Erythroblast (primary cell): ENCODE data around the gene CELF2.
A peak's percentile ranks its signal among the peaks of the same experiment; 100 is the strongest.

Source experiments
- GATA1 ChIP-seq: IDR thresholded peaks from 2 replicates; pipeline ENCODE4 v1.6.1; 2011; ENCODE audit warnings: low read depth, mild to moderate bottlenecking, control low read depth, low read length, moderate library complexity
- POLR2A ChIP-seq: IDR thresholded peaks from 2 replicates; pipeline ENCODE4 v1.6.1; 2011; ENCODE audit warnings: mild to moderate bottlenecking, low read length

GRCh38 chr10:11163780-11164550 is 146.3 kb downstream of the CELF2 start:
- TF ChIP-seq POLR2A (peak; percentile 21), GATA1 (no peak)
